ENCODE measurements around the gene CDK1. TPM values are rescaled to one million over a fixed set of nuclear protein-coding genes. Genes with fewer than 3 reads are reported as not detected.

The CDK1 gene
- total and polyA plus RNA-seq, 10 of the 15 experiments (the other 5 are each of a cell fraction or from before 2014, with no cell fraction given): 81.5 to 361 (median 133) TPM

DNA sequence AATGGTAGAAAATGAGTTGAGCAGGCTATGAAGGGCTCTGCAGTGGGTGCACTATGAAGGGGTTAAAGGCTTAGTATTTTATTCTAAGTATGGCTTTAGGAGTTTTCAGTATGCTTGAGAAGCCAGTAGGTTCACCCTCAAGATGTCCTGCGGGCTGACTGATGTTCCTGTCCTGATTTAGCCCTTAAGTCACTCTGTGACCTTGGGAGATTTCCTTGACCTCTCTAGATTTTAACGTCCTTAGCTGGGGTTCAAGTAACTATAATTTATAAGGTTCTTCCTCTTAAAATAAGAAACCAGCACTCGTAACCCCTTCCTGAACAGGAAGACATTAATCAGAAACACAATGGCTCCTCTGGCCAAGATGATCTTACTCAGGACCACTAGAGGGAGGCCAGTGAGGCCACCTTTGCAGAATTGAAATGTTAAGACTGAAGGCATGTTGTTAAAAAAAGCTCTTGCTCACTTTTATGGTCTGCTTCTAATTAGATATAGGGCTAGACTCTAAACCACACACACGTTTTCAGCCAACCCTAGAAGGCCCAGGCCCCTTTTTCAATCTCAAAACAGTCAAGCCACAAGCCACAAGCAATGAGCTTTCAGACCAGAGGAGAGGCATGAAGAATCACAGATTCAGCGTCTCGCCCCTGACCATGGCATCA lies 41.9 kb downstream of the CDK1 start (continued):
- TF ChIP-seq, protein P1, sequence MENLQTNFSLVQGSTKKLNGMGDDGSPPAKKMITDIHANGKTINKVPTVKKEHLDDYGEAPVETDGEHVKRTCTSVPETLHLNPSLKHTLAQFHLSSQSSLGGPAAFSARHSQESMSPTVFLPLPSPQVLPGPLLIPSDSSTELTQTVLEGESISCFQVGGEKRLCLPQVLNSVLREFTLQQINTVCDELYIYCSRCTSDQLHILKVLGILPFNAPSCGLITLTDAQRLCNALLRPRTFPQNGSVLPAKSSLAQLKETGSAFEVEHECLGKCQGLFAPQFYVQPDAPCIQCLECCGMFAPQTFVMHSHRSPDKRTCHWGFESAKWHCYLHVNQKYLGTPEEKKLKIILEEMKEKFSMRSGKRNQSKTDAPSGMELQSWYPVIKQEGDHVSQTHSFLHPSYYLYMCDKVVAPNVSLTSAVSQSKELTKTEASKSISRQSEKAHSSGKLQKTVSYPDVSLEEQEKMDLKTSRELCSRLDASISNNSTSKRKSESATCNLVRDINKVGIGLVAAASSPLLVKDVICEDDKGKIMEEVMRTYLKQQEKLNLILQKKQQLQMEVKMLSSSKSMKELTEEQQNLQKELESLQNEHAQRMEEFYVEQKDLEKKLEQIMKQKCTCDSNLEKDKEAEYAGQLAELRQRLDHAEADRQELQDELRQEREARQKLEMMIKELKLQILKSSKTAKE (IDR thresholded peaks at IDR 0.05; ENCODE audit: low read depth, poor library complexity, severe bottlenecking): peak; percentile 50
- TF ChIP-seq ATF7 (IDR thresholded peaks at IDR 0.05; ENCODE audit: low read depth) (no peak), CREM (IDR thresholded peaks at IDR 0.05; ENCODE audit: low read depth) (no peak)

GRCh38 chr10:60821656-60822055 lies 43.4 kb downstream of the CDK1 start:
- ATAC-seq (no peak), DNase-seq (ENCODE audit: low read depth, low spot score) (no peak), FAIRE-seq (no peak)
- ChIA-PET RAD21 (ENCODE audit: unreplicated experiment) (no interaction called here), SMC1A (ENCODE audit: uncharacterized antibody, unreplicated experiment) (interaction anchor here (1.2 kb wide), 1 partner anchor 24 kb away, joined by 3 read pairs; no protein-coding TSS in a partner anchor), POLR2A (no interaction called here), CTCF (interaction anchor here (0.5 kb wide), 1 partner anchor 595 kb away, joined by 3 read pairs; no protein-coding TSS in a partner anchor)
- no TSS peak for BruUV-seq (replicated peaks)
- Histone ChIP-seq H2AFZ (ENCODE audit: control insufficient read depth, low read depth, low read length) (no peak overlapping the region), H3K4me1 (ENCODE audit: control insufficient read depth, insufficient read depth, low read length) (no peaks in the 10 kb centered on the region), H3K9me3 (replicated peaks; ENCODE audit: control insufficient read depth, insufficient read depth, low read length) (no peaks in the 10 kb centered on the region), H3K79me2 (ENCODE audit: control insufficient read depth, insufficient read depth, low read length) (no peaks in the 10 kb centered on the region), H3K36me3 (ENCODE audit: control insufficient read depth in 2 of 2, insufficient read depth in 2 of 2, low read length in 1 of 2) (no peaks in the 10 kb centered on the region), H3K27ac (ENCODE audit: control insufficient read depth, insufficient read depth) (no peak overlapping the region), H4K20me1 (ENCODE audit: control insufficient read depth, insufficient read depth) (no peaks in the 10 kb centered on the region), H3K4me3 (no peak overlapping the region), H3K4me2 (ENCODE audit: control insufficient read depth, insufficient read depth) (no peak overlapping the region), H3K9ac (ENCODE audit: control insufficient read depth, insufficient read depth, low read length) (no peak overlapping the region), H3K27me3 (replicated peaks in 1 of 2; ENCODE audit: control insufficient read depth in 2 of 2, insufficient read depth in 2 of 2, low read length in 1 of 2) (no peaks in the 10 kb centered on the region; a peak in 1 of 4 replicates)
- no peak for TF ChIP-seq MXI1 (IDR thresholded peaks at IDR 0.05; ENCODE audit: low read depth, low read length)
- intact Hi-C loops (cut with micrococcal nuclease; ENCODE audit: unreplicated experiment): no loop called here
- 42% methylated on average over 2 of the region's 2 CpGs for WGBS (ENCODE audit: insufficient coverage, insufficient replicate concordance, low lambda C conversion rate, missing lambda C conversion rate)
- in situ Hi-C loops (cut with MboI): loop anchor here (25.0 kb wide), 1 partner anchor 1016 kb away; no protein-coding TSS in a partner anchor

Measured in GM12878 (cell line).